Ascending aorta (tissue), 2 donors: ENCODE measurements around the gene IFIT1B. TPM values are rescaled to one million over a fixed set of nuclear protein-coding genes. Genes with fewer than 3 reads are reported as not detected.
"Not testable (repeated sequence)": the region's sequence is repeated elsewhere in the genome, so short reads cannot be mapped to it uniquely, and the experiment has no call there.

Source experiments
- DNase-seq, 2 donors: peaks; one replicate each; pipeline ENCODE4 v3.0.0-alpha.2; 2019; ENCODE audit warnings: low spot score in 2 of 2
- H3K27ac ChIP-seq, 2 donors: fragments of 200-600 bp; sonication (generic); one replicate each; pipeline ENCODE4 v1.5.1; 2016 to 2017; ENCODE audit warnings: mild to moderate bottlenecking in 1 of 2
- H3K27me3 ChIP-seq: fragments of 200-600 bp; sonication (generic); one replicate; pipeline ENCODE4 v1.5.1; 2017
- H3K36me3 ChIP-seq, 2 donors: fragments of 200-600 bp; sonication (generic); one replicate each; pipeline ENCODE4 v1.5.1; 2016
- H3K4me1 ChIP-seq, 2 donors: fragments of 200-600 bp; sonication (generic); one replicate each; pipeline ENCODE4 v1.5.1; 2016 to 2017; ENCODE audit warnings: mild to moderate bottlenecking in 1 of 2
- H3K4me3 ChIP-seq, 2 donors: fragments of 200-600 bp; sonication (generic); one replicate each; pipeline ENCODE4 v1.5.1; 2016 to 2017; ENCODE audit warnings: mild to moderate bottlenecking in 1 of 2
- H3K9me3 ChIP-seq, 2 donors: fragments of 200-600 bp; sonication (generic); one replicate each; pipeline ENCODE4 v1.5.1; 2016
- CTCF ChIP-seq, 3 experiments: fragments of 200-600 bp in 2 of 3; fragments of 450-650 bp in 1 of 3; sonication (generic) in 2 of 3; IDR thresholded peaks; one replicate each; pipeline ENCODE4 v1.5.1; 2016 to 2019; ENCODE audit warnings: antibody characterized with exemption in 3 of 3, mild to moderate bottlenecking in 1 of 3, moderate library complexity in 1 of 3
- intact Hi-C: fragments of 100-400 bp; cut with DNase I; formaldehyde crosslinking; loops from one replicate; pipeline ENCODE4 v1.15.1; 2023
- total RNA-seq: library from RNA; depleted of rRNA; stranded (reverse); fragments of >200 nt; gene quantifications from one replicate; pipeline ENCODE4 v1.1.0, GENCODE V29; 2016

IFIT1B gene
- total RNA-seq, 1 donor from 2014 or later, result not detected

- H3K27ac ChIP-seq, result no peak overlapping the region
- no peaks in the 10 kb centered on the region for H3K4me1 ChIP-seq
- no peak for TF ChIP-seq CTCF (IDR thresholded peaks at IDR 0.05)
- no peaks in the 10 kb centered on the region for H3K9me3 ChIP-seq
- H3K27me3 ChIP-seq, result no peaks in the 10 kb centered on the region
- H3K36me3 ChIP-seq, result peaks cover 0 to 8% of the 10 kb centered on the region in 2 donors
- no peak for DNase-seq
- intact Hi-C loops, result no loop called here
- H3K4me3 ChIP-seq, result no peak overlapping the region
Measured at GRCh38 chr10:89403043-89403442, 25.2 kb downstream of the IFIT1B start.

GRCh38 chr10:89404104-89405047 is 26.5 kb downstream of the IFIT1B start:
- H3K9me3 ChIP-seq, result no peaks in the 10 kb centered on the region
- H3K4me1 ChIP-seq, result no peaks in the 10 kb centered on the region
- no peaks in the 10 kb centered on the region for H3K27me3 ChIP-seq
- no peak for DNase-seq
- intact Hi-C loops, result no loop called here
- H3K36me3 ChIP-seq, result peaks cover 0 to 8% of the 10 kb centered on the region in 2 donors
- H3K4me3 ChIP-seq, result no peak overlapping the region
- H3K27ac ChIP-seq, result no peak overlapping the region
- TF ChIP-seq CTCF (IDR thresholded peaks at IDR 0.05), result no peak

- H3K27me3 ChIP-seq, H3K36me3 ChIP-seq, H3K4me3 ChIP-seq, intact Hi-C loops, H3K4me1 ChIP-seq, H3K27ac ChIP-seq, H3K9me3 ChIP-seq, DNase-seq: not testable (repeated sequence)
Measured at GRCh38 chr10:89406178-89406577, 28.3 kb downstream of the IFIT1B start.

GRCh38 chr10:89407792-89408191 is 29.9 kb downstream of the IFIT1B start:
- H3K27ac ChIP-seq, DNase-seq, H3K36me3 ChIP-seq, H3K9me3 ChIP-seq, H3K27me3 ChIP-seq, H3K4me3 ChIP-seq, H3K4me1 ChIP-seq, intact Hi-C loops: not testable (repeated sequence)

- H3K27ac ChIP-seq, H3K4me3 ChIP-seq, H3K36me3 ChIP-seq, H3K4me1 ChIP-seq, intact Hi-C loops, H3K9me3 ChIP-seq, H3K27me3 ChIP-seq, DNase-seq: not testable (repeated sequence)
Measured at GRCh38 chr10:89409282-89409681, 31.4 kb downstream of the IFIT1B start.

GRCh38 chr10:89410551-89410950 is 32.7 kb downstream of the IFIT1B start:
- H3K27ac ChIP-seq, H3K36me3 ChIP-seq, intact Hi-C loops, H3K9me3 ChIP-seq, H3K4me3 ChIP-seq, H3K27me3 ChIP-seq, DNase-seq, H3K4me1 ChIP-seq: not testable (repeated sequence)

- H3K27ac ChIP-seq, H3K4me3 ChIP-seq, H3K36me3 ChIP-seq, H3K27me3 ChIP-seq, H3K4me1 ChIP-seq, intact Hi-C loops, DNase-seq, H3K9me3 ChIP-seq: not testable (repeated sequence)
Measured at GRCh38 chr10:89411135-89411534, 33.3 kb downstream of the IFIT1B start.

GRCh38 chr10:89412276-89412675 is 34.4 kb downstream of the IFIT1B start:
- H3K4me1 ChIP-seq, DNase-seq, H3K4me3 ChIP-seq, H3K27me3 ChIP-seq, H3K9me3 ChIP-seq, intact Hi-C loops, H3K27ac ChIP-seq, H3K36me3 ChIP-seq: not testable (repeated sequence)
